ENCODE measurements around the gene CXXC4.

DNA sequence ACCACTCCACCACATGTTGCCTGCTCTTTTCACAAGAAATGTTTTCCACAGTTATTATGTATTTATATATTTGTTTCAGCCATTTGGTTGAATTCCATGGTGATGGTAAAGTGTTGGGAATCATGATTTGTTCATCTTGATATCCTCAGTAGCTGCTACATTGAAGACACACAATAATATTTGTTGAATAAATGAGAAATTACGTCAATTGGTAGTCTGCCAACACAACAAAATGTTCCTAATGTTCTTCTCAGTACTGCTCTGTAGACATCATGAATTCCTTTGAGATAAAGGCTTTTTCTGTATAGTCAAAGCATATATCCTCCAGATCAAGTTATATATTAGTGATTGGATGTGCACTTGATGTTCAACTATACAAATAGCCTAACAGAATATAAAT is 29.5 kb downstream of the CXXC4 start:
- no peak for TF ChIP-seq CTCF (conservative IDR thresholded peaks at IDR 0.05; ENCODE audit: low read length)
- no peak for TF ChIP-seq EZH2phosphoT487 (IDR thresholded peaks at IDR 0.05; ENCODE audit: borderline replicate concordance, low read depth, low read length)
